H1 (cell line): Measurements from ENCODE around the gene BACE2. TPM values are rescaled to one million over a fixed set of nuclear protein-coding genes. Genes with fewer than 3 reads are reported as not detected.

Experiments used
- CTCF ChIA-PET: fragments of 300-600 bp; sonication (Branson Sonifier 250); formaldehyde crosslinking; loops from one replicate; lab custom pipeline; 2021; ENCODE audit not compliant: partially characterized antibody; lab: Charles Lee
- POLR2A ChIA-PET: fragments of 300-600 bp; sonication (Branson Sonifier 250); formaldehyde crosslinking; loops from one replicate; lab custom pipeline; 2021; ENCODE audit warnings: inconsistent platforms; ENCODE audit not compliant: partially characterized antibody; lab: Charles Lee
- DNase-seq, 2 experiments: peaks; one replicate each; pipeline versions ENCODE4 v3.0.0 to v3.0.0-alpha.2; 2010 to 2022; ENCODE audit warnings: low spot score in 2 of 2, low read depth in 1 of 2, mixed read lengths in 1 of 2
- FAIRE-seq: peaks from 2 replicates; lab custom pipeline; 2011; peaks lifted over from hg19 to GRCh38; lab: Jason Lieb, UNC
- H2AFZ ChIP-seq: 2 replicates; pipeline ENCODE4 v1.8.1; 2012; ENCODE audit warnings: low read length, inconsistent platforms
- H2AK5ac ChIP-seq: 2 replicates; pipeline ENCODE4 v1.6.1; 2013; ENCODE audit warnings: low read depth, low read length
- H2BK120ac ChIP-seq: replicated peaks from 2 replicates; pipeline ENCODE3; 2013; ENCODE audit warnings: low read depth, low read length, inconsistent platforms
- H2BK12ac ChIP-seq: 2 replicates; pipeline ENCODE4 v1.6.1; 2013; ENCODE audit warnings: low read depth, low read length
- H2BK15ac ChIP-seq: 2 replicates; pipeline ENCODE4 v1.6.1; 2013; ENCODE audit warnings: low read length
- H2BK20ac ChIP-seq: 2 replicates; pipeline ENCODE4 v1.6.1; 2013; ENCODE audit warnings: low read length
- H2BK5ac ChIP-seq: 2 replicates; pipeline ENCODE4 v1.6.1; 2013; ENCODE audit warnings: low read depth, low read length
- H3K14ac ChIP-seq: 2 replicates; pipeline ENCODE4 v1.6.1; 2013; ENCODE audit warnings: inconsistent platforms; ENCODE audit not compliant: insufficient read length
- H3K18ac ChIP-seq: 2 replicates; pipeline ENCODE4 v1.6.1; 2013; ENCODE audit warnings: low read length; ENCODE audit errors: extremely low read depth
- H3K23ac ChIP-seq: 2 replicates; pipeline ENCODE4 v1.6.1; 2013; ENCODE audit warnings: inconsistent platforms; ENCODE audit not compliant: insufficient read length
- H3K23me2 ChIP-seq: 2 replicates; pipeline ENCODE4 v1.6.1; 2013; ENCODE audit warnings: low read depth, low read length
- H3K27ac ChIP-seq: 2 replicates; pipeline ENCODE4 v1.6.1; 2011; ENCODE audit warnings: low read depth, low read length, inconsistent platforms
- H3K27me3 ChIP-seq, 4 experiments: replicated peaks in 1 of 4; 1 replicate in 1 of 4; 2 replicates in 3 of 4; pipeline versions ENCODE4 v1.6.1 to v1.8.1; 2011 to 2013; ENCODE audit warnings: low read length in 3 of 4, mild to moderate bottlenecking in 3 of 4, inconsistent platforms in 2 of 4, mixed read lengths in 2 of 4, moderate library complexity in 1 of 4; ENCODE audit not compliant: control insufficient read depth in 3 of 4, insufficient read depth in 3 of 4; ENCODE audit errors: extremely low read depth in 1 of 4
- H3K36me3 ChIP-seq, 4 experiments: 2 replicates each; pipeline versions ENCODE4 v1.6.1 to v1.8.1; 2011 to 2013; ENCODE audit warnings: mild to moderate bottlenecking in 4 of 4, low read length in 3 of 4, moderate library complexity in 2 of 4, control low read depth in 1 of 4, inconsistent platforms in 1 of 4; ENCODE audit not compliant: insufficient read depth in 4 of 4, control insufficient read depth in 2 of 4
- H3K4ac ChIP-seq: replicated peaks from 2 replicates; pipeline ENCODE3; 2013; ENCODE audit warnings: low read length, low read depth, mixed read lengths, inconsistent platforms; ENCODE audit not compliant: insufficient read length
- H3K4me1 ChIP-seq, 4 experiments: replicated peaks in 1 of 4; 1 replicate in 1 of 4; 2 replicates in 3 of 4; pipeline versions ENCODE4 v1.6.1 to v1.8.1; 2011 to 2013; ENCODE audit warnings: low read length in 3 of 4, inconsistent platforms in 2 of 4, mixed read lengths in 1 of 4; ENCODE audit not compliant: insufficient read depth in 4 of 4, control insufficient read depth in 3 of 4
- H3K4me2 ChIP-seq, 2 experiments: 2 replicates each; pipeline versions ENCODE4 v1.6.1 to v1.8.1; 2011 to 2013; ENCODE audit warnings: low read depth in 2 of 2, low read length in 2 of 2, control low read depth in 1 of 2, inconsistent platforms in 1 of 2, mild to moderate bottlenecking in 1 of 2; ENCODE audit not compliant: insufficient read depth in 1 of 2
- H3K4me3 ChIP-seq, 4 experiments: fragments of 200-600, 300-600 bp in 1 of 4; sonication (generic), shearing (Covaris generic), sonication (Bioruptor Twin) in 1 of 4; 2 replicates each; pipeline versions ENCODE4 v1.5.1 to v1.8.1; 2011 to 2016; ENCODE audit warnings: low read length in 4 of 4, low read depth in 3 of 4, control low read depth in 2 of 4, inconsistent platforms in 2 of 4, mild to moderate bottlenecking in 2 of 4, mixed read lengths in 1 of 4, moderate library complexity in 1 of 4; ENCODE audit not compliant: insufficient read depth in 2 of 4; ENCODE audit errors: extremely low read depth in 1 of 4
- H3K56ac ChIP-seq: replicated peaks from 2 replicates; pipeline ENCODE3; 2013; ENCODE audit warnings: low read depth, mild to moderate bottlenecking, mixed read lengths, low read length, inconsistent platforms; ENCODE audit not compliant: insufficient read length
- H3K79me1 ChIP-seq: 2 replicates; pipeline ENCODE4 v1.6.1; 2013; ENCODE audit warnings: low read depth, low read length, control low read depth
- H3K79me2 ChIP-seq, 2 experiments: 2 replicates each; pipeline versions ENCODE4 v1.6.1 to v1.8.1; 2012 to 2013; ENCODE audit warnings: low read length in 2 of 2, mild to moderate bottlenecking in 2 of 2, inconsistent platforms in 1 of 2; ENCODE audit not compliant: insufficient read depth in 2 of 2, control insufficient read depth in 1 of 2
- H3K9ac ChIP-seq, 4 experiments: replicated peaks in 1 of 4; 1 replicate in 1 of 4; 2 replicates in 3 of 4; pipeline versions ENCODE4 v1.6.1 to v1.8.1; 2011 to 2013; ENCODE audit warnings: low read depth in 3 of 4, low read length in 3 of 4, control low read depth in 2 of 4, mild to moderate bottlenecking in 2 of 4, moderate library complexity in 2 of 4, inconsistent platforms in 1 of 4; ENCODE audit errors: extremely low read depth in 1 of 4
- H3K9me3 ChIP-seq, 2 experiments: 2 replicates each; pipeline versions ENCODE4 v1.6.1 to v1.8.1; 2012 to 2013; ENCODE audit warnings: mild to moderate bottlenecking in 2 of 2, moderate library complexity in 2 of 2, control low read depth in 1 of 2, inconsistent platforms in 1 of 2, low read depth in 1 of 2, low read length in 1 of 2, mixed read lengths in 1 of 2; ENCODE audit not compliant: insufficient read depth in 2 of 2
- H4K20me1 ChIP-seq, 2 experiments: replicated peaks in 1 of 2; 2 replicates each; pipeline versions ENCODE3 to v1.8.1; 2011 to 2013; ENCODE audit warnings: inconsistent platforms in 2 of 2, low read length in 2 of 2, mild to moderate bottlenecking in 1 of 2; ENCODE audit not compliant: insufficient read depth in 2 of 2, control insufficient read depth in 1 of 2
- H4K5ac ChIP-seq: 2 replicates; pipeline ENCODE4 v1.6.1; 2013; ENCODE audit warnings: low read length, low read depth, mixed read lengths, inconsistent platforms; ENCODE audit not compliant: insufficient read length
- H4K8ac ChIP-seq: 2 replicates; pipeline ENCODE4 v1.8.0; 2013; ENCODE audit warnings: mild to moderate bottlenecking, moderate library complexity, low read length, inconsistent platforms; ENCODE audit not compliant: insufficient read depth; ENCODE audit errors: extremely low read depth
- H4K91ac ChIP-seq: replicated peaks from 2 replicates; pipeline ENCODE3; 2013; ENCODE audit warnings: low read length, mixed read lengths, inconsistent platforms; ENCODE audit not compliant: insufficient read length
- ATF3 ChIP-seq: IDR thresholded peaks from 2 replicates; pipeline ENCODE4 v1.6.1; 2011; ENCODE audit warnings: low read depth, mild to moderate bottlenecking, low read length; ENCODE audit not compliant: insufficient read depth
- CEBPB ChIP-seq: IDR thresholded peaks from 2 replicates; pipeline ENCODE4 v1.6.1; 2012; ENCODE audit warnings: low read depth, low read length
- KDM4A ChIP-seq: IDR thresholded peaks from one replicate; pipeline ENCODE4 v1.7.1; 2012; ENCODE audit warnings: low read depth, mild to moderate bottlenecking, moderate library complexity, low read length, inconsistent platforms; ENCODE audit not compliant: severe bottlenecking
- MAX ChIP-seq: IDR thresholded peaks from 2 replicates; pipeline ENCODE4 v1.6.1; 2012; ENCODE audit warnings: inconsistent platforms
- NANOG ChIP-seq: IDR thresholded peaks from 2 replicates; pipeline ENCODE4 v1.6.1; 2011; ENCODE audit warnings: low read length, low read depth, mild to moderate bottlenecking, inconsistent platforms; ENCODE audit not compliant: insufficient read depth, poor library complexity, severe bottlenecking
- POLR2A ChIP-seq, 2 experiments: IDR thresholded peaks; 1 replicate in 1 of 2; 2 replicates in 1 of 2; pipeline ENCODE4 v1.6.1; 2011; ENCODE audit warnings: low read depth in 2 of 2, low read length in 2 of 2, mild to moderate bottlenecking in 2 of 2; ENCODE audit errors: control extremely low read depth in 1 of 2
- POLR2AphosphoS5 ChIP-seq: IDR thresholded peaks from 2 replicates; pipeline ENCODE4 v1.6.1; 2011; ENCODE audit warnings: low read depth, low read length
- RFX5 ChIP-seq: IDR thresholded peaks from 2 replicates; pipeline ENCODE4 v1.6.1; 2011; ENCODE audit warnings: low read depth, low read length, improper control_type of control experiment, borderline replicate concordance
- RNF2 ChIP-seq: fragments of 200-900, 300-1000 bp; sonication (generic); IDR thresholded peaks from 2 replicates; pipeline ENCODE4 v1.7.1; 2016; ENCODE audit warnings: borderline replicate concordance, low read depth, mild to moderate bottlenecking, antibody characterized with exemption, low read length; ENCODE audit not compliant: poor library complexity, severe bottlenecking; ENCODE audit errors: missing control alignments
- SIRT6 ChIP-seq: IDR thresholded peaks from one replicate; pipeline ENCODE4 v1.7.1; 2012; ENCODE audit warnings: low read length, inconsistent platforms
- SP2 ChIP-seq: IDR thresholded peaks from 2 replicates; pipeline ENCODE4 v1.6.1; 2012; ENCODE audit warnings: mild to moderate bottlenecking, low read length, inconsistent platforms
- USF2 ChIP-seq: IDR thresholded peaks from 2 replicates; pipeline ENCODE4 v1.6.1; 2011; ENCODE audit warnings: low read length, improper control_type of control experiment
- ZNF274 ChIP-seq: IDR thresholded peaks from 2 replicates; pipeline ENCODE4 v1.7.0; 2012; ENCODE audit warnings: low read length, borderline replicate concordance; ENCODE audit errors: extremely low read depth
- WGBS, 2 experiments: shearing (Covaris generic) in 1 of 2; methylation state at CpG; one replicate each; pipeline versions ENCODE4 v1.1.6 to v1.1.7; 2013 to 2015; ENCODE audit warnings: low lambda C conversion rate in 2 of 2, mixed read lengths in 2 of 2, inconsistent platforms in 1 of 2, low coverage in 1 of 2, missing lambda C conversion rate in 1 of 2; ENCODE audit not compliant: insufficient replicate concordance in 2 of 2, insufficient coverage in 1 of 2, insufficient read length in 1 of 2; ENCODE audit errors: extremely low coverage in 1 of 2, missing lambda C conversion rate in 1 of 2; 5-methylcytosine and 5-hydroxymethylcytosine counted together
- polyA plus RNA-seq, 7 experiments: library from polyadenylated mRNA; depleted of rRNA in 3 of 7; stranded (reverse) in 5 of 7; unstranded in 2 of 7; fragments of >200 nt in 5 of 7; fragments of 200-250 nt in 2 of 7; gene quantifications; 1 replicate in 5 of 7; 2 replicates in 1 of 7; 4 replicates in 1 of 7; pipeline versions ENCODE4 v1.2.1 to v1.2.3, GENCODE V29; 2011 to 2013; ENCODE audit warnings: missing spikeins in 2 of 7, mixed read lengths in 2 of 7
- total RNA-seq: library from RNA; stranded (reverse); fragmentation: NEBNext Ultra II Directional; extraction: Animal tissue kit (Norgen Biotek cat#: 25700); gene quantifications from 2 replicates; pipeline ENCODE4 v1.2.1, GENCODE V29; 2021

BACE2 gene
- total and polyA plus RNA-seq, 2 of the 8 experiments (the other 6 are each of a cell fraction or from before 2014, with no cell fraction given) = 8.1 to 10.9 TPM

- Histone ChIP-seq H2BK120ac (no peak overlapping the region), H3K9me3 (peaks cover 2 to 8% of the 10 kb centered on the region in 2 experiments; a peak in 2 of 4 replicates), H3K4me2 (no peak overlapping the region), H2BK15ac (no peak overlapping the region), H3K23me2 (no peaks in the 10 kb centered on the region), H3K27me3 (peaks cover 0 to 2% (median 2%) of the 10 kb centered on the region in 4 experiments; a peak in 6 of 7 replicates), H2BK12ac (no peak overlapping the region), H3K18ac (no peak overlapping the region), H4K20me1 (no peaks in the 10 kb centered on the region), H3K9ac (no peak overlapping the region), H4K91ac (no peak overlapping the region), H2BK20ac (no peak overlapping the region), H3K4me1 (no peaks in the 10 kb centered on the region), H3K4me3 (no peak overlapping the region), H3K79me1 (no peaks in the 10 kb centered on the region), H3K79me2 (no peaks in the 10 kb centered on the region), H4K5ac (no peak overlapping the region), H3K27ac (no peak overlapping the region), H3K56ac (no peak overlapping the region), H3K23ac (no peak overlapping the region), H2BK5ac (no peak overlapping the region), H2AK5ac (no peak overlapping the region), H3K14ac (no peak overlapping the region), H3K36me3 (no peaks in the 10 kb centered on the region), H2AFZ (no peak overlapping the region), H4K8ac (no peak overlapping the region), H3K4ac (no peak overlapping the region)
- WGBS, 2 experiments = 81% methylated on average over 3 of the region's 3 CpGs; no CpG with 5 or more reads in 1 of the 2 experiments
- no peak for FAIRE-seq
- CTCF ChIA-PET = no interaction called here
- POLR2A ChIA-PET = no interaction called here
- no peak for DNase-seq
- TF ChIP-seq SP2 = no peak
- TF ChIP-seq SIRT6 = no peak
- no peak for TF ChIP-seq ZNF274
- no peak for TF ChIP-seq ATF3
- TF ChIP-seq CEBPB = no peak
- no peak for TF ChIP-seq POLR2A (IDR thresholded peaks at IDR 0.05; ENCODE audit: control extremely low read depth in 1 of 2, low read depth in 2 of 2, low read length in 2 of 2)
- no peak for TF ChIP-seq MAX
- TF ChIP-seq RNF2 = no peak
- TF ChIP-seq USF2 = no peak
- TF ChIP-seq NANOG = no peak
- no peak for TF ChIP-seq POLR2AphosphoS5
- no peak for TF ChIP-seq RFX5
- no peak for TF ChIP-seq KDM4A
Observed at GRCh38 chr21:41161428-41161827, 6.5 kb upstream of the BACE2 start.
